ENCODE measurements around the gene RAB20.

GRCh38 chr13:110554946-110555345 is 6.6 kb downstream of the RAB20 start:
- TF ChIP-seq CTCF (optimal IDR thresholded peaks at IDR 0.05 in 1 of 3, IDR thresholded peaks at IDR 0.05 in 1 of 3, conservative IDR thresholded peaks at IDR 0.05 in 1 of 3; ENCODE audit: extremely low read depth in 1 of 3, insufficient read depth in 2 of 3, low read length in 3 of 3), result no peak
- no peak for TF ChIP-seq EZH2 (IDR thresholded peaks at IDR 0.05; ENCODE audit: low read length)

Data from keratinocyte (primary cell).